ENCODE data around the gene IGFALS.

Gene IGFALS

DNA sequence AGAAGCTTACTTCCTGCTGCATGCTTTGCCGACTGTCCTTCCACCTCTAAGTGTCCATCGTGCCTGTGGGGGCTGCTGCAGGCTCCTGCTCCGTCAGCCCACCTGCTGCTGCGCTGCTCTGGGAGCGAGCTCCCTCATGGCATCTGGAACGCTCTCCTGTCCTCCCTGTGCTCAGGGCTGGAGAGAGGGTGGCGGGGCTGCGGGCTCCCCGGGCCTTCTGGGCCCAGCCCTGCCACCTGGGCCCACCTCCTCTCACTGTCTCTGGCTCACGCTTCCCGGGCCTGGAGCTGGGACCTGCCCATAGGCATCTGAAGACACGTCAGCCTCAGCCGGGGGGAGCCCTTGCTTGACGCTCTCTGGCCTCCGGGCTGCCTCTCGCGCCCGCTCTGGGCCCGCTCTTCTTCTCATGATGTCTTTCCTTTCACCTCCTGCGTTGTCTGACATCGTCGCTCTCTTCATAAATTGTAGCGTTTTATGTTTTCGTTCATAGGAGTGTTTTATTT, 49.1 kb downstream of the IGFALS start:
- DNase-seq (ENCODE audit: low spot score): no peak

DNA sequence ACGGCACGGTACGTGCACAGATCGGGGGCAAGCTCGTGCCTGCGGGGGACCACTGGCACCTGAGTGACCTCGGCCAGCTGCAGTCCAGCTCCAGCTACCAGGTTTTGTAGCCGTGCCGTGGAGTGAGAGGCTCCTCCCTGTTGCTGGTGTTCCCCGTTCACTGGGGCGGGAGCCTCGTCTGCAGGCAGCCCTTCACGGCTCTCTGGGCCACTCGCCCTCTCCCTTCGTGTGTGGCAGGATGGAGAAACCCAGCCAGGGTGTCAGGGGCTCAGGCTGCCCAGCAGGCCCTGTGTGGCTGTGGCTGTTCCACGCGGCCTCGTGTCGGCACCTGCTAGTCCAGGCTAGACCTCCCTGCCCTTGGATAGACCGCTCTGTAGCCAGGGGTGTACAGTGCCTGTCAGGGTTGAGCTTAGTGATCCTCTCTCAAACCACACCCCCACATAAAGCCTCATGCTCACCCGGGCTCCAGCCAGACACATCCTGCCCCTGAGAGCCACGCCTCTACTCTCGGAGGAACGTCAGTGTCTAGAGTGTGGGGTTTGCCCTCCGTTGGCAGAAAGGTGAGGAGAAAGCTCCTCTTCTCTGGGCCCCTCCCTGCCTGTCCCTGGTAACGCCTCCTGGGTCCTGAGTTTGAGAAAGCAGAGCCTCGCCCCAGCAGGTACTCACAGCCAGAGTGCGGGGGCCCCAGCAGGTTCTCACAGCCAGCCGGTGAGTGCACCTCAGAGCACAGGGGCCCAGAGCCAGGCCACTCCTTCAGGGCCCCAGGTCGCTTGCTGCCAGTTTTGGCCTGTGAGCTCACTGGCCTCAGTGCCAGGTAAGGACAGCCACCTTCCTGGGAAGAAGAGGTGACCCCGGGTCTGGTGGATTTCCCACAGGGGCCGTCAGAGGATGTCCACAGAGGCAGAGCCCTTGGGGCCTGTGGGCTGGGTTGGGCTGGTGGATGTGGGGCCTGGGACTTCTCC, 49.8 kb downstream of the IGFALS start:
- DNase-seq (ENCODE audit: low spot score): no peak

DNA sequence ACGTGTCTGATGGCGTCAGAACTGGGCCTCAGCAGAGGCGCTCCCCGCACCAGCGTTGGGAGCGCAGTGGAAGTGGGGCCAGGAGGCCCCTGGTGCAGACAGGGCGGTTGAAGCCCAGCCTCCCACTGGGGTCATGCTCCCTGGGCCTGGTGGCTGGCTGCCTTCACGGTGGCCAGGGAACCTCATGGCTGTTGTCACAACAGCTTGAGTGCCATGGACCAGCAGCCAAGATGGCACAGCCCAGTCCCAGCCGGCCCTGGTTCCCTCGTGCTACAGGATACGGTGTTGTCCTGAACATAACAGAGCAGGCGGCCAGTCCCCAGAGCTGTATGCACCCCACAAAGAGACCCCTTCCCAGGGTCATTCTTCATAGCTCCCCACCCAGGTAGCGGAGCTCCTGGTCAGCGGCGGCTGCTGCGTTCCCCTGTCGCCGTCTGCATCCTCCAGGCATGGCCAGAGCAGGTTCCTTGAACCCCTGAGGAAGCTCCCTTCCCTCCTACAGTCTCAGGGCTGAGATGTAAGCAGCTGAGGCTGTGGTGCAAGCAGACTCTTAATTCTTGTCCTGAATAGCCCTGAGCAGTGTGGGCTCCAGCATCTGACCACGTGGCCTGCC, 51.8 kb downstream of the IGFALS start:
- no peak for DNase-seq (ENCODE audit: low spot score)

DNA sequence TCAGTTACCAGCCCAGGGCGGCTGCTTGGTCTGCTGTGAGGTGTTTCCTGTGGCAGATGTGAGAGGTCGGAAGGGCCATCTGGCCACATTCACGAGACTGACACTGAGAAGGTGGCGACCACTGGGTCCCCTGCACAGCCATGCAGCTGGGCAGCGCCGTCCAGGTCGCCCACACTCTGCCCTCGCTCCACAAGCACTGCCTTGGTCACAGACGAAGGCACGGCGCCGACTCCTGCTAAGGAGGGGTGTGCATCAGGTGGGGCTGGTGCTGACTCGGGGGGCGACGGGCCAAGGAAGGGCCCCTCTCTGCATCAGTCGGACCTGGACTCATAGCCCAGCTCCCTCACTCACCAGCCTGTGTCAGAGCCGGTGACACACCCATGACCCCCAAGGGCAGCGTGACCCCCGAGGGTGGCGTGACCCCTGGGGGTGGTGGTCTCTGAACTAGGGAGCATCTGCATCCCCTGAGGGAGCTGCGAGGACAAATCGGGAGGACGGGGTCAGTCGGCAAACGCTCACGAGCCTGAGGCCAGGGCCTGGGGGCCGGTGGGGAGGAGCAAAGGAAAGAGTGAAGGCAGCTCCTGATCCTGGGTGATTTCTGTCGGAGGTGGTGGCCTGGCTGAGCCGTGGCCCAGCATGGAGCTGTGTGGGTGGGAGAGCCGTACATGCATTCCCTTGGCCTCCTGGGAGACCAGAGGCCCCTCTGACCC, 52.6 kb downstream of the IGFALS start:
- DNase-seq (ENCODE audit: low spot score): no peak
